ENCODE results near the gene ONECUT3. TPM values are rescaled to one million over a fixed set of nuclear protein-coding genes. Genes with fewer than 3 reads are reported as not detected.

The ONECUT3 gene
- total and polyA plus RNA-seq, 8 donors, result 0.13 TPM; not detected in 7

DNA sequence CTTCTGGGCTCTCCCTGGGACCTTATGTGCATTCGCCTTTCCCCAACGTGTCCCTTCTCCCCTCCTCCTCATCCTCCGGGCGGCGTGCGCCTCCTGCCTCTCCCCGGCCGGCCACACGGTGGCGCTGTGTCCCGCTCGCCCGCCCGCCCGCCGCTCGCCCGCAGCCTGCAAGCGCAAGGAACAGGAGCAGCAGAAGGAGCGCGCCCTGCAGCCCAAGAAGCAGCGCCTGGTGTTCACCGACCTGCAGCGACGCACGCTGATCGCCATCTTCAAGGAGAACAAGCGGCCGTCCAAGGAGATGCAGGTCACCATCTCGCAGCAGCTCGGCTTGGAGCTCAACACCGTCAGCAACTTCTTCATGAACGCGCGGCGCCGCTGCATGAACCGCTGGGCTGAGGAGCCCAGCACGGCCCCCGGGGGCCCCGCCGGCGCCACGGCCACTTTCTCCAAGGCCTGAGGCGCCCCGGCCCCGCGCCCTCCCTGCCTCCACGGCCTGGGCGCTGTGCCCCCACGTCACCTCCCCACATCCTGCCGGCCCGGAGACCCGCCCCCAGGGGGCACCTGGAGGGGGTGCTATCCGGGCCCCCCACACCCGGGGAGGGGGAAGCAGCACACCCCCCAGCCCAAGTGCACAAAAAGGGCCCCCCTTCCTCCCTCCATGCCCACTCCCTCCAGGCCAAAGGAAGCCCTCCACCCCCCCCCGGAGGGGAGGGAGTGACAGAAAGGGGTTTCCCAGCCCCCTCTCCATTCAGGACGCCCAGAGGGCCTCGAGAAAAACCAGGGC, 21.9 kb downstream of the ONECUT3 start:
- TF ChIP-seq, protein P1, sequence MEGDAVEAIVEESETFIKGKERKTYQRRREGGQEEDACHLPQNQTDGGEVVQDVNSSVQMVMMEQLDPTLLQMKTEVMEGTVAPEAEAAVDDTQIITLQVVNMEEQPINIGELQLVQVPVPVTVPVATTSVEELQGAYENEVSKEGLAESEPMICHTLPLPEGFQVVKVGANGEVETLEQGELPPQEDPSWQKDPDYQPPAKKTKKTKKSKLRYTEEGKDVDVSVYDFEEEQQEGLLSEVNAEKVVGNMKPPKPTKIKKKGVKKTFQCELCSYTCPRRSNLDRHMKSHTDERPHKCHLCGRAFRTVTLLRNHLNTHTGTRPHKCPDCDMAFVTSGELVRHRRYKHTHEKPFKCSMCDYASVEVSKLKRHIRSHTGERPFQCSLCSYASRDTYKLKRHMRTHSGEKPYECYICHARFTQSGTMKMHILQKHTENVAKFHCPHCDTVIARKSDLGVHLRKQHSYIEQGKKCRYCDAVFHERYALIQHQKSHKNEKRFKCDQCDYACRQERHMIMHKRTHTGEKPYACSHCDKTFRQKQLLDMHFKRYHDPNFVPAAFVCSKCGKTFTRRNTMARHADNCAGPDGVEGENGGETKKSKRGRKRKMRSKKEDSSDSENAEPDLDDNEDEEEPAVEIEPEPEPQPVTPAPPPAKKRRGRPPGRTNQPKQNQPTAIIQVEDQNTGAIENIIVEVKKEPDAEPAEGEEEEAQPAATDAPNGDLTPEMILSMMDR (IDR thresholded peaks at IDR 0.05), result peak in 1 of 4 donors; percentile 11
- ATAC-seq (peak in 1 of 4 donors; percentile 48), FAIRE-seq (no peak), DNase-seq (peak in 1 of 6 donors; percentile 50)
- Histone ChIP-seq H3K9me3 (peaks cover 0 to 3% (median 0%) of the 10 kb centered on the region in 4 donors), H3K4me3 (no peak overlapping the region), H3K27ac (no peak overlapping the region), H3K27me3 (peaks cover 0 to 30% (median 0%) of the 10 kb centered on the region in 4 donors), H3K4me1 (no peaks in the 10 kb centered on the region), H3K36me3 (no peaks in the 10 kb centered on the region)
- 9 to 12% methylated on average over 39 to 59 of the region's 59 CpGs for WGBS, 2 donors
- intact Hi-C loops (cut with DNase I), result no loop called here

DNA sequence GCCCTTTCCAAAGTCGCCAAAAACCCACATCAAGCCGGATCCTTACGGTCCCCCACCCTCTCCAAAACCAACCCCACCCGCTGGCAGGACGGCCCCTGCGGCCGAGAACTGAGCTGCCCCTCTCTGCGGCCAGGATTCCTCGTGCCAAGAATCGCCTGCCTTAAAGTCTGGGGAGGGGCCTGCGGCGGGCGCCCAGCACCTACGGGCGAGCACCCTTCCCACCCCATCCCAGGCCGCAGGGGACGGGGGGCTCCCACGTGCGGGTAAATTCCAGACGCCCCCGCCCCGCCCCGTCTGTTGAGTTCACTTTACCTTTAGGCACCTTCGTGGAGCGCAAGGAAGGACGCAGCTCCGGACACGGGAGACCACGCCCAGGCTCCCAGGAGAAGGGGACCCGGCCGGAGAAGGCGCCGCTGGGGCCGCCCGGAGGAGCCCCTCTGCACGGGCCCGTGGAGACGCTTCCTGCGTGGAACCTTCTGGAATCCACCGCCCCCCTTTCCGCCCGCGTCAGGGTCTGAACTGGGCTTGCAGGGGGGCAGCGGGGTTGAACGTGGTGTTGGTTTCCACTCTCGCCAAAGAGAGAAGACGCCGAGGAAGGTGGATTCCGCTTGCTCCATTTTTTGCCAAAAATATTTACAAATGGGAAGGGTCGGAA, 22.8 kb downstream of the ONECUT3 start:
- 4% methylated on average over 46 to 50 of the region's 50 CpGs for WGBS, 2 donors
- Histone ChIP-seq H3K4me3 (no peak overlapping the region), H3K27me3 (peaks cover 0 to 24% (median 0%) of the 10 kb centered on the region in 4 donors), H3K9me3 (peaks cover 0 to under 1% (median 0%) of the 10 kb centered on the region in 4 donors), H3K4me1 (no peaks in the 10 kb centered on the region), H3K27ac (no peak overlapping the region), H3K36me3 (no peaks in the 10 kb centered on the region)
- ATAC-seq (no peak), FAIRE-seq (no peak), DNase-seq (peak in 1 of 6 donors; percentile 55)
- TF ChIP-seq, protein P1 (IDR thresholded peaks at IDR 0.05), result no peak
- intact Hi-C loops (cut with DNase I), result no loop called here

GRCh38 chr19:1776606-1777147, 23.4 kb downstream of the ONECUT3 start:
- Histone ChIP-seq H3K4me3 (no peak overlapping the region), H3K4me1 (no peaks in the 10 kb centered on the region), H3K27ac (no peak overlapping the region), H3K27me3 (peaks cover 0 to 22% (median 0%) of the 10 kb centered on the region in 4 donors), H3K9me3 (no peaks in the 10 kb centered on the region), H3K36me3 (no peaks in the 10 kb centered on the region)
- FAIRE-seq (no peak), ATAC-seq (no peak), DNase-seq (no peak)
- TF ChIP-seq, protein P1 (IDR thresholded peaks at IDR 0.05), result no peak
- WGBS, 2 donors, result 7 to 11% methylated on average over 22 to 23 of the region's 23 CpGs
- intact Hi-C loops (cut with DNase I), result no loop called here

- Histone ChIP-seq H3K27ac (no peak overlapping the region), H3K4me3 (no peak overlapping the region), H3K9me3 (no peaks in the 10 kb centered on the region), H3K36me3 (no peaks in the 10 kb centered on the region), H3K4me1 (no peaks in the 10 kb centered on the region), H3K27me3 (peaks cover 0 to 24% (median 0%) of the 10 kb centered on the region in 4 donors)
- FAIRE-seq (no peak), ATAC-seq (no peak), DNase-seq (no peak)
- intact Hi-C loops (cut with DNase I), result no loop called here
- TF ChIP-seq, protein P1 (IDR thresholded peaks at IDR 0.05), result no peak
- WGBS, 2 donors, result 46 to 61% methylated on average over 10 of the region's 10 CpGs
Measured at GRCh38 chr19:1777149-1777548, 23.8 kb downstream of the ONECUT3 start.

Data from pancreas (tissue), 10 donors.